ENCODE measurements around the gene PRKG1.

Gene PRKG1

GRCh38 chr10:52283174-52283573 is 1208.9 kb downstream of the PRKG1 start:
- TF ChIP-seq TAF1 (IDR thresholded peaks at IDR 0.05; ENCODE audit: borderline replicate concordance, insufficient read depth, low read length): no peak
- TF ChIP-seq, protein P1, sequence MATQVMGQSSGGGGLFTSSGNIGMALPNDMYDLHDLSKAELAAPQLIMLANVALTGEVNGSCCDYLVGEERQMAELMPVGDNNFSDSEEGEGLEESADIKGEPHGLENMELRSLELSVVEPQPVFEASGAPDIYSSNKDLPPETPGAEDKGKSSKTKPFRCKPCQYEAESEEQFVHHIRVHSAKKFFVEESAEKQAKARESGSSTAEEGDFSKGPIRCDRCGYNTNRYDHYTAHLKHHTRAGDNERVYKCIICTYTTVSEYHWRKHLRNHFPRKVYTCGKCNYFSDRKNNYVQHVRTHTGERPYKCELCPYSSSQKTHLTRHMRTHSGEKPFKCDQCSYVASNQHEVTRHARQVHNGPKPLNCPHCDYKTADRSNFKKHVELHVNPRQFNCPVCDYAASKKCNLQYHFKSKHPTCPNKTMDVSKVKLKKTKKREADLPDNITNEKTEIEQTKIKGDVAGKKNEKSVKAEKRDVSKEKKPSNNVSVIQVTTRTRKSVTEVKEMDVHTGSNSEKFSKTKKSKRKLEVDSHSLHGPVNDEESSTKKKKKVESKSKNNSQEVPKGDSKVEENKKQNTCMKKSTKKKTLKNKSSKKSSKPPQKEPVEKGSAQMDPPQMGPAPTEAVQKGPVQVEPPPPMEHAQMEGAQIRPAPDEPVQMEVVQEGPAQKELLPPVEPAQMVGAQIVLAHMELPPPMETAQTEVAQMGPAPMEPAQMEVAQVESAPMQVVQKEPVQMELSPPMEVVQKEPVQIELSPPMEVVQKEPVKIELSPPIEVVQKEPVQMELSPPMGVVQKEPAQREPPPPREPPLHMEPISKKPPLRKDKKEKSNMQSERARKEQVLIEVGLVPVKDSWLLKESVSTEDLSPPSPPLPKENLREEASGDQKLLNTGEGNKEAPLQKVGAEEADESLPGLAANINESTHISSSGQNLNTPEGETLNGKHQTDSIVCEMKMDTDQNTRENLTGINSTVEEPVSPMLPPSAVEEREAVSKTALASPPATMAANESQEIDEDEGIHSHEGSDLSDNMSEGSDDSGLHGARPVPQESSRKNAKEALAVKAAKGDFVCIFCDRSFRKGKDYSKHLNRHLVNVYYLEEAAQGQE (IDR thresholded peaks at IDR 0.05; ENCODE audit: insufficient read depth in 1 of 2, low read depth in 2 of 2, low read length in 2 of 2): no peak
- TF ChIP-seq POLR2AphosphoS5 (IDR thresholded peaks at IDR 0.05; ENCODE audit: low read depth, low read length): no peak
- TF ChIP-seq SIN3A (IDR thresholded peaks at IDR 0.05; ENCODE audit: borderline replicate concordance, insufficient read depth, low read length): no peak
- TF ChIP-seq FOXP2 (optimal IDR thresholded peaks at IDR 0.05; ENCODE audit: borderline replicate concordance, extremely low read depth, extremely low read length, insufficient read depth): no peak

- no peak for TF ChIP-seq POLR2AphosphoS5 (IDR thresholded peaks at IDR 0.05; ENCODE audit: low read depth, low read length)
- TF ChIP-seq TAF1 (IDR thresholded peaks at IDR 0.05; ENCODE audit: borderline replicate concordance, insufficient read depth, low read length): no peak
Measured at GRCh38 chr10:52284416-52285013, 1210.2 kb downstream of the PRKG1 start.

DNA sequence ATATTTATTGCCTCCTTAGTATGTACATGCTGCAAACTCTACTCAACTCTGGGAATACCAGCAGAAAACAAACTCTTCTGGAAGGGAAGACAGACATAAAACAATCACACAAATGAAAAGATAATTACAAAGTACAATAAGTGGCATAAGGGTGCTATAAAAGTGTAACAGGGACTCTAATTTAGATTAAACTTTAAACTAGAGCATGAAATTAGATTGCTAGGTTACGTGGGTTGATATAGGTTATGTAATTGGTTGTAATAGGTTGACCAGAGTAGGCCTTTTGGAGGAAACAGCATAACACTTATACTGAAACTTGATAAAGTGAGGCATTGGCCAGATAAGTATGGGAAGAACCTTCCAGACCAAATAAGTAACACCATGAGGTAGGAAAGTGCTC is 1213.6 kb downstream of the PRKG1 start:
- TF ChIP-seq FOXP2 (optimal IDR thresholded peaks at IDR 0.05; ENCODE audit: borderline replicate concordance, extremely low read depth, extremely low read length, insufficient read depth): no peak
- TF ChIP-seq TAF1 (IDR thresholded peaks at IDR 0.05; ENCODE audit: borderline replicate concordance, insufficient read depth, low read length): no peak
- TF ChIP-seq POLR2AphosphoS5 (IDR thresholded peaks at IDR 0.05; ENCODE audit: low read depth, low read length): no peak
- TF ChIP-seq SIN3A (IDR thresholded peaks at IDR 0.05; ENCODE audit: borderline replicate concordance, insufficient read depth, low read length): no peak
- TF ChIP-seq, protein P1 (IDR thresholded peaks at IDR 0.05; ENCODE audit: insufficient read depth in 1 of 2, low read depth in 2 of 2, low read length in 2 of 2): no peak

DNA sequence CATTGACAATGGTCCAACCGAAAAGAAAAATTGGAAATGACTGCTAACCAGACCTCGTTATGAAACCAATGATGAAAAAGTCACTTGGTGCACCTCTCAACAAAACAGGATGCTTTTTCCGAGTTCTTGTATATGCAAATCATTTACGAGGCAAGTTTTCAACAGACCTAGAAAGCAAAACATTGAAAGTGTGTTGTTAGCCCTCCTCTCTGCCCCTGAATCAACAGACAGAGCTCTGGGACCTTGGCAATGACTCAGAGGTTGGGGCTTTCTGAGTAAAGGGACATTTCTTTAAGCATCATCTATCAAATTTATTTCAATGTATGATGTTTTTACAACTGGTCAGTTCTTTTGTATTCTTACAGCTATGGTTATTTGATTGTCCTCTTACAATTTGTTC is 1223.5 kb downstream of the PRKG1 start:
- TF ChIP-seq, protein P1 (IDR thresholded peaks at IDR 0.05; ENCODE audit: insufficient read depth in 1 of 2, low read depth in 2 of 2, low read length in 2 of 2): no peak
- TF ChIP-seq TAF1 (IDR thresholded peaks at IDR 0.05; ENCODE audit: borderline replicate concordance, insufficient read depth, low read length): no peak
- TF ChIP-seq POLR2AphosphoS5 (IDR thresholded peaks at IDR 0.05; ENCODE audit: low read depth, low read length): no peak
- no peak for TF ChIP-seq SIN3A (IDR thresholded peaks at IDR 0.05; ENCODE audit: borderline replicate concordance, insufficient read depth, low read length)
- TF ChIP-seq FOXP2 (optimal IDR thresholded peaks at IDR 0.05; ENCODE audit: borderline replicate concordance, extremely low read depth, extremely low read length, insufficient read depth): no peak

DNA sequence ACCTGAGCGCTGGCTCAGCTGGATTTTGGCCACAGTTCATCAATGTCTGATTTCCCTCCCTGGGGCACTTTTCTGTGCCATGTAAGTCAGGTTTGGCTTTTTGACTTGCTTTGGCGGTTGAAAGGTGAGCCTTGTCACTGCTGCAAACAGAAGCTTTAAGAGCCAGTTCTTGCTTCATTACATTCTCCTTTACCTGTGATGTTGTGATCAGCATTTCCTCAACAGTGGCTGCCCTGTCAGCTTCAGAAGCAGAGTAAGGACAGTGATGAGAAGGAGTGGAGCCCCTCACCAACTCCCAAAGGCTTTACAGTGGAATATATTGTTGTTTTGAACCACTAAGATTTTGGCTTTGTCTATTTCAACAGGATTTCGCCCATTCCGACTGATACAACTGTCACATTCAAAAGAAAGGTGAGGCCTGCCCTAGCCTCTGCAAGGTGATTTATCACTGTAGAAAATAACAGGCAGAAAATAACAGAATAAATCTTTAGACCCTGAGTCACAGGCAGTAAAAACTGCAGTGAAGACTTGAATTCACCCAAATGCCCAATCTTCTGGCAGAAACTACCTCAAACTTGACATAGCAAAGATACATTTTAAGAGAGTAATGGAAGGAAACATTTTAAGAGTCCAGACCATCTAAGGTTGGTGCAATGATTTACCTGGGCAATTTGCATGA is 1226.5 kb downstream of the PRKG1 start:
- no peak for TF ChIP-seq SIN3A (IDR thresholded peaks at IDR 0.05; ENCODE audit: borderline replicate concordance, insufficient read depth, low read length)

DNA sequence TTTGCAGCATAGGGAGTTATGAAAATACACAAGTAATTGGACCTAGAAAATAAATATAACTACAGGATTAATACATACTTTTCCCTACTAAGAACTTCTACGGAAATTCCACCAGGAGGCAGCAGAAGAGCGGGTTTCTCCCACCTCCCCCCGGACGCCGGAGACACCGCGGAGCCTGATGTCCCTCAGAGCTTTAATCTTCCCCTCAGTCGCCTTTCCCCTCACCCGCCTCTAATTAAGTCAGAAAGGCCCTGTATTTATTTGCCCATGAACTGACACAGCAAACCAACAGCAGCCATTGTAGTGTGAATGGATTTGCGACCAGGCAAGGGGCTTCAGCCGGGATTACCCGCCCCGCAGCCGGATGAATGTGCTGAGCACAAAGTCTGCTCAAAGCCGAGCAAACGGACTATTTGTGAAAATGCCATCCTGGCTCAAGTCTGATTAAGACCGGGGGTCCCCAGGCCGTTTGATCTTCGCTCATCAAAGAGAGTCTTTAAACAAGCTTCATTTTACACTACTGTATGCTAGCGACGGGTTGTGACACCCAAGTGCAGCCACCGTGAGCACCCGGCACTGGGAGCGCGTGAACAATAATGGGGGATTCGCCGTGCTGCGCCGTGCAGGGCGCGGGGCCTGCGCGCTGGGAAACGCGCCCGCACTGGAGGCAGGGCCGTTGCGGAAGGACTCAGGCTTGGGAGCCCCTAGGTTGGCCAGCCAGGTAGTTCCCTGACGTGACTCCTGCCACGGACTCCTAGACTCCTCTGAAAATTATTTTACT is 1234.2 kb downstream of the PRKG1 start:
- TF ChIP-seq SIN3A (IDR thresholded peaks at IDR 0.05; ENCODE audit: borderline replicate concordance, insufficient read depth, low read length) (no peak), TAF1 (IDR thresholded peaks at IDR 0.05; ENCODE audit: borderline replicate concordance, insufficient read depth, low read length) (no peak), FOXP2 (optimal IDR thresholded peaks at IDR 0.05; ENCODE audit: borderline replicate concordance, extremely low read depth, extremely low read length, insufficient read depth) (no peak), POLR2AphosphoS5 (IDR thresholded peaks at IDR 0.05; ENCODE audit: low read depth, low read length) (no peak)
- TF ChIP-seq, protein P1 (IDR thresholded peaks at IDR 0.05; ENCODE audit: insufficient read depth in 1 of 2, low read depth in 2 of 2, low read length in 2 of 2): no peak
